Retinal pigment epithelial cell (primary cell): ENCODE data around the gene PSD2.

ENCODE experiments used
- DNase-seq: peaks from one replicate; pipeline ENCODE4 v3.0.0-alpha.2; 2010; ENCODE audit warnings: low read depth
- H3K4me3 ChIP-seq: 2 replicates; pipeline ENCODE4 v1.5.1; 2011; ENCODE audit warnings: mild to moderate bottlenecking, low read length, control low read depth, moderate library complexity
- CTCF ChIP-seq: conservative IDR thresholded peaks from 2 replicates; pipeline ENCODE4 v1.5.1; 2011; ENCODE audit warnings: low read depth, low read length, control low read depth, inconsistent platforms

Gene PSD2

GRCh38 chr5:139795074-139796001 is at the start of gene PSD2:
TSS of gene PSD2 (plus strand) at chr5:139795808. CDS start at chr5:139809441, 13,633 bp downstream.
- no peak for DNase-seq
- no peak for TF ChIP-seq CTCF
- no peak within 1 kb of the TSS for H3K4me3 ChIP-seq

GRCh38 chr5:139746691-139747582 is 48.7 kb upstream of the PSD2 start:
- TF ChIP-seq CTCF, result no peak
- no peak for DNase-seq
- peak overlapping the region; percentile 43 for H3K4me3 ChIP-seq

- peak overlapping the region; percentile 43 for H3K4me3 ChIP-seq
- DNase-seq, result no peak
- no peak for TF ChIP-seq CTCF
Measured at GRCh38 chr5:139747583-139748504, 47.8 kb upstream of the PSD2 start.

GRCh38 chr5:139748505-139748826 is 47.1 kb upstream of the PSD2 start:
- H3K4me3 ChIP-seq, result no peak overlapping the region
- no peak for TF ChIP-seq CTCF
- DNase-seq, result no peak

GRCh38 chr5:139749242-139749641 is 46.4 kb upstream of the PSD2 start:
- no peak for DNase-seq
- TF ChIP-seq CTCF, result no peak
- H3K4me3 ChIP-seq, result no peak overlapping the region

- no peak for DNase-seq
- H3K4me3 ChIP-seq, result no peak overlapping the region
- no peak for TF ChIP-seq CTCF
Measured at GRCh38 chr5:139751236-139751635, 44.4 kb upstream of the PSD2 start.
